Osteocyte (in vitro differentiated cells): ENCODE measurements around the gene DPP6. TPM values are rescaled to one million over a fixed set of nuclear protein-coding genes. Genes with fewer than 3 reads are reported as not detected.

Experiments used
- DNase-seq: peaks from one replicate; pipeline ENCODE4 v3.0.0; 2021; ENCODE audit warnings: mixed read lengths; ENCODE audit not compliant: unreplicated experiment; ENCODE audit errors: extremely low spot score
- H3K27ac Mint-ChIP-seq: one replicate; pipeline ENCODE4 v1.8.0; 2021; ENCODE audit warnings: mild to moderate bottlenecking, mixed read lengths; ENCODE audit not compliant: unreplicated experiment
- H3K27me3 Mint-ChIP-seq: one replicate; pipeline ENCODE4 v1.8.0; 2021; ENCODE audit warnings: mixed read lengths; ENCODE audit not compliant: unreplicated experiment
- H3K36me3 Mint-ChIP-seq: one replicate; pipeline ENCODE4 v1.8.0; 2021; ENCODE audit warnings: mixed read lengths; ENCODE audit not compliant: unreplicated experiment
- H3K4me1 Mint-ChIP-seq: one replicate; pipeline ENCODE4 v1.8.0; 2021; ENCODE audit warnings: mixed read lengths; ENCODE audit not compliant: unreplicated experiment
- H3K4me3 Mint-ChIP-seq: one replicate; pipeline ENCODE4 v1.8.0; 2021; ENCODE audit warnings: mild to moderate bottlenecking, moderate library complexity, mixed read lengths; ENCODE audit not compliant: unreplicated experiment
- H3K9me3 Mint-ChIP-seq: one replicate; pipeline ENCODE4 v1.8.0; 2021; ENCODE audit warnings: mixed read lengths; ENCODE audit not compliant: unreplicated experiment
- CTCF ChIP-seq: fragments of 200-600 bp; sonication (generic); IDR thresholded peaks from 2 replicates; pipeline ENCODE4 v1.5.0; 2021; ENCODE audit warnings: antibody characterized with exemption, mild to moderate bottlenecking, moderate library complexity
- total RNA-seq: library from RNA; stranded (reverse); gene quantifications from 2 replicates; pipeline ENCODE4 v1.2.1, GENCODE V29; 2021

Gene DPP6
- total RNA-seq, 1 donor from 2014 or later = not detected

- DNase-seq = no peak
- no peaks in the 10 kb centered on the region for H3K27me3 Mint-ChIP-seq
- TF ChIP-seq CTCF = no peak
- H3K4me3 Mint-ChIP-seq = no peak overlapping the region
- H3K27ac Mint-ChIP-seq = no peak overlapping the region
- peaks cover 42% of the 10 kb centered on the region for H3K9me3 Mint-ChIP-seq
- H3K36me3 Mint-ChIP-seq = no peaks in the 10 kb centered on the region
- no peaks in the 10 kb centered on the region for H3K4me1 Mint-ChIP-seq
These were observed 532.4 kb downstream of the DPP6 start for GRCh38 chr7:154584352-154585252.

DNA sequence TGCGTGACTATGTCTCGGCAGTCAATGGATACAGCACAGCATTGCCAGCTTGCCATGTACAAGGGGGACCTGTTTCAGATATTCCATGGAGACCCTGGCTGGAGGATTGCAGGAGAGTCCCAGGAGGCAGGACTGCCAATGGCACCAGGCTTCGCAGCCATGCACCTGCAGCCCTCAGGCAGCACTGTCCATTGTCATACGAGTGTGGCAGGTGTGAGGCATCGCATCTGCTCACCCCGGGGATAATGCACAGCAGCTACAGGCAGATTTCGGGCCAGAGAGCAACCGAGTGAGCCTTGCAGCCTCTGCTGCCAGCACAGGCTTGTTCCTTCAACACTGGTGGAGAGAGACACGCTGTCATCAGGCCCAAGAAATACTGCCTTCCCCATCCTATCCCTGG lies 535.6 kb downstream of the DPP6 start:
- H3K27ac Mint-ChIP-seq = no peak overlapping the region
- no peak for DNase-seq

DNA sequence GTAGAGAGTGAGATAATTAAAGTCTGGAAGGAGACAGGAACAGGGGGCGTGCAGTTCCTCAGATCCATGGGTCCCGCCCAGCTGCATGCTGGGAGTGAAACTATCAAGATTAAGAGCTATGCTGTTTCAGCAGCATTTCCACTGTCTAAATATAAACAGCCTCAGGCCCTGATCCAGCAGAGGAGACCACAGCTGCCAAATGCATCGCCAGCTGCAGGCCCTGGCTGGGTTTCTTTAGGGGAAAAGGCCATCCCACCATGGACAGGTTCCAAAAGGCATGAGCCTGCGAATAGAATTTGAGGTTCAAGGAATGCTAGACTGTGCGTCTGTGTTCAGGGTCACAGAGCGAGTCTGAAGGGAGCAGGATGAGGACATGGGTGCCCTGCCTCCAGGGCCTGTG lies 539.3 kb downstream of the DPP6 start:
- Mint-ChIP-seq H3K36me3 (no peaks in the 10 kb centered on the region), H3K4me1 (no peaks in the 10 kb centered on the region), H3K27ac (no peak overlapping the region), H3K9me3 (peaks cover 49% of the 10 kb centered on the region), H3K4me3 (no peak overlapping the region), H3K27me3 (no peaks in the 10 kb centered on the region)
- DNase-seq = no peak
- TF ChIP-seq CTCF = no peak

More for the DNA sequence above, 535.6 kb downstream of the DPP6 start:
- Mint-ChIP-seq H3K4me1 (no peaks in the 10 kb centered on the region), H3K9me3 (peaks cover 53% of the 10 kb centered on the region), H3K27me3 (no peaks in the 10 kb centered on the region), H3K4me3 (no peak overlapping the region), H3K36me3 (no peaks in the 10 kb centered on the region)
- no peak for TF ChIP-seq CTCF

DNA sequence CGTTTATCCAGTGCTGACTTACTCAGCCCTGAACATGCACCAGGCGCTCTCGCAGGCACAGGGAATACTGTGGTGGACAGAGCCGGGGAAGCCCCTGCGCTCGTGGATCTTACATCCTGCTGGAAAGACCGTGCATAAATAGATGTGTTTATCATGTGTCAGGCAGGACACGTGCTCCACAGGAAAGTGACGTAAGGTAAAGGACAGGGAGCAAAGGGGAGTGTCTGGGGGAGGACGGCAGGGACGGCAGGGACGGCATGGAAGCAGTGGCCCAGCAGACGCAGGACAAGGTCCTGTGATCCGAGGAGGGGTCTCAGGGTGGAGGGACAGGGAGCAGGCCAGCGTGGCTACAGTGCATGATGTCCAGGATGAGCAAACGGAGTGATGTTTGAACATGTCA lies 540.2 kb downstream of the DPP6 start:
- Mint-ChIP-seq H3K27ac (no peak overlapping the region), H3K9me3 (peaks cover 44% of the 10 kb centered on the region), H3K27me3 (no peaks in the 10 kb centered on the region), H3K4me1 (no peaks in the 10 kb centered on the region), H3K4me3 (no peak overlapping the region), H3K36me3 (no peaks in the 10 kb centered on the region)
- DNase-seq = no peak
- no peak for TF ChIP-seq CTCF

GRCh38 chr7:154598396-154598795 lies 546.2 kb downstream of the DPP6 start:
- DNase-seq = peak; percentile 23
- Mint-ChIP-seq H3K4me3 (no peak overlapping the region), H3K4me1 (no peaks in the 10 kb centered on the region), H3K36me3 (no peaks in the 10 kb centered on the region), H3K27me3 (no peaks in the 10 kb centered on the region), H3K9me3 (peaks cover 8% of the 10 kb centered on the region), H3K27ac (no peak overlapping the region)
- no peak for TF ChIP-seq CTCF
